Right lobe of liver (tissue), 4 donors: ENCODE measurements around the gene ELF1.

Experiments used
- CTCF ChIP-seq, 4 donors: fragments of 200-600 bp in 3 of 4; fragments of 450-650 bp in 1 of 4; IDR thresholded peaks; one replicate each; pipeline versions ENCODE4 v1.5.1 to v1.8.0; 2016 to 2022; ENCODE audit warnings: antibody characterized with exemption in 4 of 4, mild to moderate bottlenecking in 2 of 4
- POLR2A ChIP-seq: fragments of 450-650 bp; IDR thresholded peaks from one replicate; pipeline ENCODE4 v1.6.1; 2017; ENCODE audit warnings: antibody characterized with exemption, mild to moderate bottlenecking
- donor health status: DM: no; HTN: no; CAD: no.
- donor health status: DM: no; HTN: no; CAD: no.
- donor health status: DM: no; HTN: yes; CAD: no.

GRCh38 chr13:41028051-41028450 lies 8.9 kb upstream of the ELF1 start:
- TF ChIP-seq POLR2A (no peak), CTCF (IDR thresholded peaks at IDR 0.05) (no peak)
